GM15510 (cell line): ENCODE results near the gene EFCAB6.

Experiments used
- POLR2A ChIP-seq: IDR thresholded peaks from 3 replicates; pipeline ENCODE4 v1.6.1; 2011; ENCODE audit warnings: borderline replicate concordance; ENCODE audit not compliant: insufficient read length; ENCODE audit errors: extremely low read depth

Gene EFCAB6

GRCh38 chr22:43550672-43551071 is 261.4 kb downstream of the EFCAB6 start:
- TF ChIP-seq POLR2A, result no peak

- TF ChIP-seq POLR2A, result no peak
Observed at GRCh38 chr22:43550024-43550620, 262.0 kb downstream of the EFCAB6 start.

- no peak for TF ChIP-seq POLR2A
Observed at GRCh38 chr22:43546186-43546585, 265.9 kb downstream of the EFCAB6 start.

GRCh38 chr22:43544289-43544673 is 267.8 kb downstream of the EFCAB6 start:
- no peak for TF ChIP-seq POLR2A

- no peak for TF ChIP-seq POLR2A
Observed at GRCh38 chr22:43543522-43544288, 268.4 kb downstream of the EFCAB6 start.

- TF ChIP-seq POLR2A, result no peak
Observed at GRCh38 chr22:43542681-43543521, 269.2 kb downstream of the EFCAB6 start.

- no peak for TF ChIP-seq POLR2A
Observed at GRCh38 chr22:43541462-43542407, 270.4 kb downstream of the EFCAB6 start.

- TF ChIP-seq POLR2A, result no peak
Observed at GRCh38 chr22:43541022-43541421, 271.1 kb downstream of the EFCAB6 start.

- no peak for TF ChIP-seq POLR2A
Observed at GRCh38 chr22:43540529-43540923, 271.6 kb downstream of the EFCAB6 start.

- TF ChIP-seq POLR2A, result no peak
Observed at GRCh38 chr22:43539572-43540528, 272.3 kb downstream of the EFCAB6 start.

- TF ChIP-seq POLR2A, result no peak
Observed at GRCh38 chr22:43537019-43537585, 275.0 kb downstream of the EFCAB6 start.

- TF ChIP-seq POLR2A, result no peak
Observed at GRCh38 chr22:43535741-43536140, 276.4 kb downstream of the EFCAB6 start.

- no peak for TF ChIP-seq POLR2A
Observed at GRCh38 chr22:43535336-43535735, 276.8 kb downstream of the EFCAB6 start.
